ACC112 (cell line): ENCODE results near the gene CPB2.

Experiments used
- H2AFZ ChIP-seq: fragments of 200-600 bp; sonication (generic); one replicate; pipeline ENCODE4 v1.6.0; 2017; ENCODE audit warnings: antibody characterized with exemption, low read length; ENCODE audit not compliant: unreplicated experiment
- H3K27ac ChIP-seq: fragments of 200-600 bp; sonication (generic); 2 replicates; pipeline ENCODE4 v1.5.1; 2014; ENCODE audit warnings: low read depth, mild to moderate bottlenecking, antibody characterized with exemption, low read length, moderate library complexity
- H3K27me3 ChIP-seq: fragments of 200-600 bp; sonication (generic); 2 replicates; pipeline ENCODE4 v1.6.1; 2014; ENCODE audit warnings: mild to moderate bottlenecking, antibody characterized with exemption, low read length, moderate library complexity, mixed read lengths; ENCODE audit not compliant: insufficient read depth
- H3K36me3 ChIP-seq: fragments of 200-600 bp; sonication (generic); 2 replicates; pipeline ENCODE4 v1.6.1; 2016; ENCODE audit warnings: mild to moderate bottlenecking, antibody characterized with exemption, low read length, moderate library complexity, mixed read lengths; ENCODE audit not compliant: insufficient read depth
- H3K4me1 ChIP-seq: fragments of 200-600 bp; sonication (generic); one replicate; pipeline ENCODE4 v1.6.1; 2016; ENCODE audit warnings: low read length, mixed read lengths; ENCODE audit not compliant: insufficient read depth, unreplicated experiment, control insufficient read depth
- H3K4me3 ChIP-seq: fragments of 200-600 bp; sonication (generic); 2 replicates; pipeline ENCODE4 v1.5.1; 2014; ENCODE audit warnings: mild to moderate bottlenecking, low read depth, low read length
- H3K79me2 ChIP-seq: fragments of 200-600 bp; sonication (generic); one replicate; pipeline ENCODE4 v1.6.0; 2016; ENCODE audit warnings: low read length; ENCODE audit not compliant: control insufficient read depth, unreplicated experiment, insufficient read depth

CPB2 gene

DNA sequence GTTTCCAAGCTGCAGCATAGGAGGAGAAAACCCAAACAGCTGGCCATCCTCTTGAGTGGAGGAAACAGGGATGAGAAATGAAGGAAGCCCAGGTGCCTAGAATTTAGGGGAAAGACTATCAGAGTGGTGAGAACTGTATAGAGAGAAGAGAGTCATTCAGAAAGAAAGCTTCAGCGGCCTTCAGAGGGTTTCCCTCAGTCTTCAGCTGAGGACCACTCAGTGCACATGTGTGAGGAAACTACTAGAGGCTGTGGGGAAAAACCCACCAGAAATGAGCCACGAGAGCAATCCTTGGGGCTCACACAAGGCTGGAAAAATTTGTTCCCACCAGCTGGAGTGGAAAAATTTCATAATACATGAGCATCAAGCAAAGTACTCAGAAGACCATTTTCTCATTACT is 35.2 kb upstream of the CPB2 start:
- Histone ChIP-seq H3K4me1 (no peaks in the 10 kb centered on the region), H2AFZ (no peak overlapping the region), H3K4me3 (no peak overlapping the region), H3K27ac (no peak overlapping the region), H3K36me3 (no peaks in the 10 kb centered on the region), H3K27me3 (no peaks in the 10 kb centered on the region; the same call in 1 of the 2 replicates), H3K79me2 (no peaks in the 10 kb centered on the region)

DNA sequence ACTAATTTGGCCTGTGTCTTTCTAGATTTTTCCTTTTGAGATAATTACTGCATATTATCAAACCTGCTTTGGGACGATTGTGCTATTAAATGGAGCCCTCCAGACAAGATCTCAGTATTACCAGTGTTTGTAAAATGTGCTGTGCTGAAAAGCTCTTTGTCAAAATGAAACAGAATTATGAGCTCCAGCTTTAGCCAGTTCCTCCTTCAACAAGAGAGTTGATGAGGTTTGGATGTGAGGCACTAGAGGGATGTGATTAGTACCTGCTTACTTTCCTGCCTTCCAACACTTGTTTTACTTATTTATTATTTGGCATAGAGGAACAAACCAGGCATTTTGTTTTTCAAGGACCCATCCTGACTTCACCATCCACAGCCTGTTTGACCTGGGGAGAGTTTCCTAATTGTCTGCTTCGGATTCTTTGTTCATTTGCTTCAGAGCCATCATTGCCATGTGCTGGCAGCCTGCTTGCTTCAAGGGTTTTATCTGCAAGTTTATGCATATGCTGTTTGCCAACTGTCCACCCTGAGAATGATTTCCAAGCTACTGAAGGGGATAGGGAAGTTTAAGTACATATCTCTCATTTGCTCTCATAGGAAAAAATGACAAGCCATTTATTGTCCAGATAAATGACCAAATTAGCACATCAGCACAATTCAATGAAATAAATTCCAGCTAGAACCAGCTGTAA is 32.9 kb upstream of the CPB2 start:
- Histone ChIP-seq H3K27ac (no peak overlapping the region), H3K36me3 (no peaks in the 10 kb centered on the region), H3K27me3 (no peaks in the 10 kb centered on the region; the same call in 1 of the 2 replicates), H3K4me3 (no peak overlapping the region), H2AFZ (no peak overlapping the region), H3K4me1 (no peaks in the 10 kb centered on the region), H3K79me2 (no peaks in the 10 kb centered on the region)

DNA sequence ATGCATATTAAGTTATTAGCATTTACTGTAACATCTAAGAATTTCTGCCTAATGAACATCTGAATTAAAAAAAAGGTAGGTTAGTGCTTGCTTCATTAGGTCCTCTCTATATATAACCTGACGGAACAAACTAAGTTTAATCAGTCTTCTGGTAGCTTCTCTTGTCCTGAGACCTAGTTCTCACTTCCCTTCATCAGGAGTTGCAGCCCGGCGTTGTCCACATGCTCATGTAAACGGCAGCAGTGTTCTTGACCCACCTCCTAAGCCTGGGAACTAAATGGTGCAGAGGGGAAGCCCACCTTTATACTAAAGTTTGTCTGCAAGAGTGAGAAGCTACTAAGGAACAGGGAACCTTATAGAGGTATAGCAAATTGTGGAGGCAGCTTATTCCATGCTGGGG is 31.9 kb upstream of the CPB2 start:
- H3K4me3 ChIP-seq: no peak overlapping the region
- no peaks in the 10 kb centered on the region for H3K79me2 ChIP-seq
- no peak overlapping the region for H2AFZ ChIP-seq
- H3K27me3 ChIP-seq: no peaks in the 10 kb centered on the region; the same call in 1 of the 2 replicates
- H3K27ac ChIP-seq: no peak overlapping the region
- no peaks in the 10 kb centered on the region for H3K36me3 ChIP-seq
- H3K4me1 ChIP-seq: no peaks in the 10 kb centered on the region

DNA sequence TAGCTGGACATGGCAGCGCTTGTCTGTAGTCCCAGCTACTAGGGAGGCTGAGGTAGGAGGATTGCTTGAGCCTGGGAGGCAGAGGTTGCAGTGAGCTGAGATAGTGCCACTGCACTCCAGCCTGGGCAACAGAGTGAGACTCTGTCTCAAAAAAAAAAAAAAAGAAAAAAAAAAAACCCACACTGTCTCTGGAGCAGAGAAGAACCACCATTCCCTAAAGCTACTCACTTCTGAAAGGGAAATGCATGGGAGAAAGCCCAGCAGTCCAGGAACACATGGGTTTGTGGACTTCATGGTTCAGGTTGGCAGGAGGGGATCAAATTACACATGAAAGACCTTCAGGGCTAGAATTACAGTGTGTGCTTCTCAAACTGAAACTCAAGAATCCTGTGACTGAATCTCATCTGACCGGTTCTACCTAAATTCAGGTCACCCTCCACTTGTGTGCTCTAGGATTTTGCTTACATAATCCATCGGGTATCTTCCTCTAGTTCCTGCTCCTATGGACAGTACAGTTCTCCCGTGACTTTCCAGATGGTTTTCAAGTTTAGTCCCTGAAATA is 30.2 kb upstream of the CPB2 start:
- H3K4me1 ChIP-seq: no peaks in the 10 kb centered on the region
- H3K36me3 ChIP-seq: no peaks in the 10 kb centered on the region
- peaks cover 3% of the 10 kb centered on the region; the same call in 1 of the 2 replicates for H3K27me3 ChIP-seq
- no peak overlapping the region for H2AFZ ChIP-seq
- H3K79me2 ChIP-seq: no peaks in the 10 kb centered on the region
- H3K27ac ChIP-seq: no peak overlapping the region
- H3K4me3 ChIP-seq: no peak overlapping the region

DNA sequence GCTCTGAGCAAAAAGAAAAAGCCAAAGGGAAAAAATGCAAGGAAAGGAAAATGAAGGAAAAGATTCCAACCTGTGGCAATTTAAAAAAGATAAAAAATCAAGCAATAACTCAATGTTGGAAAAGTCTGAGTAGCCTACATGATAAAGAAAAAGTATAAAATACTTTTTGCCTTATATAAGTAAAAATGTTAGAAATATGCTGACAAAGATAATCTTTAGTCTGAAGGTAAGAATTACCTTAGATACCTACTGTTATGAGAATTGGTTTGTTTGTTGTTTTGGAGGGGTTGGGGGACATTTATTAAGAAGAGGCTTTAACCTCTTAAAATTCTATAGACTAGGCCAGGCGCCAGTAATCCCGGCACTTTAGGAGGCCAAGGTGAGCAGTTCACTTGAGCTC is 29.7 kb upstream of the CPB2 start:
- Histone ChIP-seq H3K36me3 (no peaks in the 10 kb centered on the region), H2AFZ (no peak overlapping the region), H3K27me3 (peaks cover 9% of the 10 kb centered on the region; the same call in 1 of the 2 replicates), H3K27ac (no peak overlapping the region), H3K4me3 (no peak overlapping the region), H3K4me1 (no peaks in the 10 kb centered on the region), H3K79me2 (no peaks in the 10 kb centered on the region)

DNA sequence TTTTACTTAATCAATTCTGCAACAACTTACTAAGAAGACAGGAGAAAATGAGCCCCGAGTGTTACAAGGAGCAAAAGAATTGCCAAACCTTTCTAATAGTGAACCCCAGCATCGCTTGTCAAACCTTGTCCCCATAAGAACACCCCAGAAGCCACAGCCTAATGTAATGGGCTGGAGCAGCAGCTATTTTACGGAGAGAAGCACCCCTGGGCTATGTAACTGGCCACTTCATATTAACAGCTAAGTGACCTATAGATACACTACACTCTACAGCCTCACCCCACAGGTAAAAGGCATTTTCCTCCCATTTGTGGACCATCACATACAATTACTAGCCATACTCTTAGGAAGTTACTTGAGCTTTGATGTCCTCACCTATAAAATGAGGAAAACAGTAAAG is 27.3 kb upstream of the CPB2 start:
- H3K79me2 ChIP-seq: no peaks in the 10 kb centered on the region
- no peak overlapping the region for H3K27ac ChIP-seq
- no peaks in the 10 kb centered on the region for H3K4me1 ChIP-seq
- no peaks in the 10 kb centered on the region for H3K36me3 ChIP-seq
- H3K4me3 ChIP-seq: no peak overlapping the region
- H2AFZ ChIP-seq: no peak overlapping the region
- peaks cover 10% of the 10 kb centered on the region; the same call in 1 of the 2 replicates for H3K27me3 ChIP-seq

DNA sequence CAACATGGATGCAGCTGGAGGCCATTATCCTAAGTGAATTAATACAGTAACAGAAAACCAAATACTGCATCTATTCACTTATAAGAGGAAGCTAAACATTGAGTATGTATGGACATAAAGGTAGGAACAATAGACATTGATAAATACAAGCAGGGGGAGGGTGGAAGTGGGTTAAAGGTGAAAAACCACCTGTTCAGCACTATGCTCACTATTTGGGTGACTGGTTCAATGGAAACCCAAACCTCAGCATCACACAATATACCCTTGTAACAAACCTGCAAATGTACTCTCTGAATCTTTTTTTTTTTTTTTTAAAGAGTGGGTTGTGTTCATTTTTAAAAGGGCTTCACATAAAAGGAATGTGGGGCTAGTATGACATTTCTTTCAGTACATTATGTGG is 26.9 kb upstream of the CPB2 start:
- Histone ChIP-seq H3K36me3 (no peaks in the 10 kb centered on the region), H3K27ac (no peak overlapping the region), H3K27me3 (peaks cover 10% of the 10 kb centered on the region; the same call in 1 of the 2 replicates), H3K4me1 (no peaks in the 10 kb centered on the region), H3K4me3 (no peak overlapping the region), H3K79me2 (no peaks in the 10 kb centered on the region), H2AFZ (no peak overlapping the region)

DNA sequence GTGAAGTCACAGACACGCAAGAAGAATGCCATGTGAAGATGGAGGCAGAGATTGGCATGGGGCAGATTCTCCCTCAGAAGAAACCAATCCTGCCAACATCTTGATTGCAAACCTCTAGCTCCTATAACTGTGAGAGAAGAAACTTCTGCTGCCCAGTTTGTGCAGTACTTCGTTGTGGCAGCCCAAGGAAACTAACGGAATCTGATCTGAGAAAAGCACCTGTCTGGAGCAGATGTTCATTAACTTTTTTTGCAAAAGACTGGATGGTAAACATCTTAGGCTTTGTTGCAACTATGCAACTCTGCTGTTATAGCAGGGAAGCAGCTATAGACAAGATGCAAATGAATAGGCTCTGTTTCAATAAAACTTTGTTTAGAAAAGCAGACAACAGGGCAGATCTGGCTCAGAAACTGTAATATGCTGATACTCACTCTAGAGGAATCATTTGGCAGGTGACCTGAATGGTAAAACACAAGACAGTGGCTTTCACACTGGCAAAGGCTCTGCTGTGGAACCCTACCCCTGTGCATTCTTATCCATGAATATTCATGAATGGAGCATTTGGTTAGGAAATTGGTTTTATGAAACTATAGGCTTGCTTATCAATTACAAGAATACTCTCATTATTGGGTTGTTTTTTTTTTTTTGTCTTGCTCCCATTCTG is 25.3 kb upstream of the CPB2 start:
- Histone ChIP-seq H3K27me3 (0 out of 2 replicates have a peak, but pooled peaks cover 10% of the 10 kb centered on the region), H3K79me2 (no peaks in the 10 kb centered on the region), H2AFZ (no peak overlapping the region), H3K4me1 (no peaks in the 10 kb centered on the region), H3K36me3 (no peaks in the 10 kb centered on the region), H3K27ac (no peak overlapping the region), H3K4me3 (no peak overlapping the region)

DNA sequence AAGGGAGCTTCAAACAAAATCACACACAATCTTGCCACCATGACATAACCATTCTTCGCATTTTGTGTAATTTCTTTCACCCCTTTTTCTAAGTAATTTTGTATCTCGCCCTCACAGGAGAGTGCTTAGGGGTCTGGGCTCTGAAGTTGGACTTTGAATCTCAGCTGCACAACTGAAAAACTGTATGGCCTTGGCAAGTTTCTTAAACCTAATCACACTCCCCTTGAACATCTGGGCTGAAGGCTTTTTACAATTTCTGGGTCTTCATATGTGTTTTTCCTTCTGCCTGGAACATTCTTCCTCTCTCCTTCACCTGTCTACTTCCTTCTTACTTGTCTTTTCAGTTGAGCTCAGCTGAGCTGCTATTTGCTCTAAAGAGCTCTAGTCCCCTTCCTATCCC is 24.3 kb upstream of the CPB2 start:
- Histone ChIP-seq H3K79me2 (no peaks in the 10 kb centered on the region), H3K27ac (no peak overlapping the region), H3K4me3 (no peak overlapping the region), H2AFZ (no peak overlapping the region), H3K27me3 (0 out of 2 replicates have a peak, but pooled peaks cover 10% of the 10 kb centered on the region), H3K4me1 (no peaks in the 10 kb centered on the region), H3K36me3 (no peaks in the 10 kb centered on the region)

DNA sequence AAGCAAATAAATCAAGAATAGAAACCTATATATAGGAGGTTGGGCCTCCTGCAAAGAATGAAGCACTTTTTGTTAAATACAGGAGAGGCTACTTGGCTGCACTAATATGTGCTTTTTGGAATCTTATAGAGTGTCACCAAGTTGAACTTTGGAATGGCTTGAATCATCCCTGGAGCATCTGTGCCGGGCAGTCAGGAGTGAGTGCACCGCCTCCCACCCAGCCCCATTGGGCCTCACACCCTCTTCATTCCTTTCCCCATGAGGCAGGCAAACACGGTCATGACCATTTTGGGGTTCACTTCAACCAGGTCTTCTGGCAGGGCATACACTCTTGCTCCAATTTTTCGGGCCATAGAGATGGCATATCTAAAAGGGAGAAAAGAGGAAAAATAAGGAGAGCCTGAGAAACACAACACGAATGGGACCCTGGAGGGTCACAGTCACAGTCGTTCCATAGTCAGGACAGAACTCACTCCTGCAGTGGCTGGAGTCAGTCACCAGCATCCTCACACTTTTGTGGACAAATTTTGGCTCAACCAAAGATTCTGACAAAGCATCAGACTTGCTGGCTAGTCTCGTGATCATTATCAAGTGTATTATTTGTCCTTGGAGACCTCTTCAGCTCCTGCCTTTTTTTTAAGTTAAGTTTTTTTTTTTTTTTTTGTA is 22.7 kb upstream of the CPB2 start:
- Histone ChIP-seq H3K36me3 (no peaks in the 10 kb centered on the region), H3K27ac (no peak overlapping the region), H3K27me3 (0 out of 2 replicates have a peak, but pooled peaks cover 10% of the 10 kb centered on the region)

More for the DNA sequence above, 22.7 kb upstream of the CPB2 start:
- Histone ChIP-seq H2AFZ (no peak overlapping the region), H3K79me2 (no peaks in the 10 kb centered on the region), H3K4me3 (no peak overlapping the region), H3K4me1 (no peaks in the 10 kb centered on the region)
